Mucosa of stomach (tissue), 1 donor: ENCODE measurements around the gene POMGNT2.
"Not testable (repeated sequence)": the region's sequence is repeated elsewhere in the genome, so short reads cannot be mapped to it uniquely, and the experiment has no call there.

Experiments
- H3K27me3 ChIP-seq: one replicate; pipeline ENCODE4 v1.7.0; 2013; ENCODE audit warnings: mild to moderate bottlenecking, low read length; ENCODE audit not compliant: control insufficient read depth, insufficient read depth
- H3K36me3 ChIP-seq: one replicate; pipeline ENCODE4 v1.7.0; 2013; ENCODE audit warnings: low read length; ENCODE audit not compliant: control insufficient read depth, insufficient read depth
- H3K4me1 ChIP-seq: one replicate; pipeline ENCODE4 v1.7.0; 2013; ENCODE audit warnings: mild to moderate bottlenecking, low read length; ENCODE audit not compliant: control insufficient read depth, insufficient read depth
- H3K4me3 ChIP-seq: one replicate; pipeline ENCODE4 v1.7.0; 2013; ENCODE audit warnings: low read length
- H3K9ac ChIP-seq: one replicate; pipeline ENCODE4 v1.7.0; 2013; ENCODE audit warnings: mild to moderate bottlenecking, low read length, moderate library complexity
- H3K9me3 ChIP-seq: one replicate; pipeline ENCODE4 v1.7.0; 2013; ENCODE audit warnings: mild to moderate bottlenecking, low read length, moderate library complexity; ENCODE audit not compliant: control insufficient read depth
- donor health status: Pancreatic carcinoma.

POMGNT2 gene

DNA sequence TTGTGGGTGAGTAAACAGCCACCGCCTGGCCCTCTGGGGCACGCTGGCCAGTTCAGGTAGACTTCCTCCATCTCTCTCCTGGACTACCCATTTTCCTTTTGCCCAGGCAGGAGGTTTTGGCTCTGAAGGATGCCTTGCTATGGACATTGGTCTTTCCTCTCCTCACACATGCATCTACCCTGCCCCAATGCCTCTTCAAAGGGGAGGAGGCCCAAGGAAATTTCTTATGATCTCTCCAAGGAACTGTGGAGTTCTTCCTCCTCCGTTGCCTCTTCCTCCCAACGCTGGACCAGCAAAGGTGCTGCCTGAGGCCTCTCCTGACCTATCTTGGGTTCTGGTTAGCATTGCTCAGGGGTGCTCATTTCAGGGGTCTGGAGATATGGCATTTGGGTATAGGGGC lies 33.5 kb downstream of the POMGNT2 start:
- no peaks in the 10 kb centered on the region for H3K9me3 ChIP-seq
- H3K4me3 ChIP-seq = no peak overlapping the region
- H3K36me3 ChIP-seq = no peaks in the 10 kb centered on the region
- H3K4me1 ChIP-seq = no peaks in the 10 kb centered on the region
- no peaks in the 10 kb centered on the region for H3K27me3 ChIP-seq
- H3K9ac ChIP-seq = no peak overlapping the region

DNA sequence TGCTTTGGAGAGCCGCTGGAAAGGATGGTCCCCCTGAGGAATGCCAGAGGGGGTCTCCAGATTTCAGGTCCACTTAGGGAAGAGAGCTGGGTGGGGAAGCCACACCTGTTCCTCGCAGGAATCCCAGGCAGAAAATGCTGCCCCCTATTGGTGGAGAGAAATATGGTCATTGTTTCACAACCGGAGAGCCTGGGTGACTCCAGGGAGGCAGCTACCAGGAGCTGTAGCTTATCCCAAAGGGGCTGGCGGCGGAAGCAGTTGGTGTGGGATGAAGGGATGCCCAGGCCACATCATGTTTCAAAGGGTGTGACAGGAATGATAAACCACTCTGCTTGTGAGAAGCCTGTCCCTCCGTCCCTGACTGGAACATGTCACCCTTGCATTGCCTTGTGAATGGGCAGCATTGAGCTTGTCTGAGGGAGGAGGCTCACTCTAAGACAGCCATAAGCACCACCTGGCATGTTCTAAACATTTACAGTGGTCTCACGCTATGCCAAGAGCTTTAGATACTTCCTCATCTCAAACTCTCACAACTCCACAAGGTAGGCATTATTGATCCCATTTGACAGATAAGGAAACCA lies 34.5 kb downstream of the POMGNT2 start:
- no peaks in the 10 kb centered on the region for H3K27me3 ChIP-seq
- H3K9ac ChIP-seq = no peak overlapping the region
- no peaks in the 10 kb centered on the region for H3K36me3 ChIP-seq

DNA sequence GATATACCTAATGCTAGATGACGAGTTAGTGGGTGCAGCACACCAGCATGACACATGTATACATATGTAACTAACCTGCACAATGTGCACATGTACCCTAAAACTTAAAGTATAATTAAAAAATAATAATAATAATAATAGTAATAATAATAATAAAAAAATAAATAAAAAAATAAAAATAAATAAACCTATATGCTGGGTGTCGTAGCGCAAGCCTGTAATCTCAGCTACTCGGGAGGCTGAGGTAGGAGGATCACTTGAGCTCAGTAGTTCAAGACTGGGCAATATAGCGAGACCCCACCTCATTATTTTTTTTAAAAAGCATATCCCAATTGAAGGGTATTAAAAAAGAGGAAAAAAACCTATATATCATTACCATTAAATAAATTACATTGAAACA lies 35.2 kb downstream of the POMGNT2 start:
- not testable (repeated sequence) for H3K36me3 ChIP-seq, H3K9me3 ChIP-seq, H3K4me1 ChIP-seq, H3K27me3 ChIP-seq, H3K9ac ChIP-seq, H3K4me3 ChIP-seq

More for the DNA sequence above, 34.5 kb downstream of the POMGNT2 start:
- Histone ChIP-seq H3K4me1 (no peaks in the 10 kb centered on the region), H3K9me3 (no peaks in the 10 kb centered on the region), H3K4me3 (no peak overlapping the region)

DNA sequence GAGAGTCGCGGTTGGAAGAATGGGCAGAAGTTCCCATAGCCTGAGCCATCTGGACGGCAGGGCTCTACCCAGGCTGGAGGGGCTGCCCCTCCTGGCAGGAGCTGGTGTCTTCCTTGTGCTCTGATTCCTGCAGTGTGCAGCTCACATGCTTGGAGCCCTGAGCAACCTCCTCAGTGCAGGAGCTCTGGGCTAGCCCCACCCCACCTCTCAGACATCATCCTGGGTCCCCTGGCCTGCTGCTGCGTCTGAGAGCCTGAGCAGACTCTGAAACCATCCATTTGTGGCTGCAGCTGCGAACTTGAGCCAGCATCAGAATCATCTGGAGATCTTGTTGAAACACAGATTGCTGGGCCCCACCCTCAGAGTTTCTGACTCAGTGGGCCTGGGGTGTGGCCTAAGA lies 42.8 kb downstream of the POMGNT2 start:
- Histone ChIP-seq H3K36me3 (no peaks in the 10 kb centered on the region), H3K4me1 (no peaks in the 10 kb centered on the region), H3K9me3 (no peaks in the 10 kb centered on the region), H3K27me3 (no peaks in the 10 kb centered on the region), H3K4me3 (no peak overlapping the region), H3K9ac (no peak overlapping the region)

DNA sequence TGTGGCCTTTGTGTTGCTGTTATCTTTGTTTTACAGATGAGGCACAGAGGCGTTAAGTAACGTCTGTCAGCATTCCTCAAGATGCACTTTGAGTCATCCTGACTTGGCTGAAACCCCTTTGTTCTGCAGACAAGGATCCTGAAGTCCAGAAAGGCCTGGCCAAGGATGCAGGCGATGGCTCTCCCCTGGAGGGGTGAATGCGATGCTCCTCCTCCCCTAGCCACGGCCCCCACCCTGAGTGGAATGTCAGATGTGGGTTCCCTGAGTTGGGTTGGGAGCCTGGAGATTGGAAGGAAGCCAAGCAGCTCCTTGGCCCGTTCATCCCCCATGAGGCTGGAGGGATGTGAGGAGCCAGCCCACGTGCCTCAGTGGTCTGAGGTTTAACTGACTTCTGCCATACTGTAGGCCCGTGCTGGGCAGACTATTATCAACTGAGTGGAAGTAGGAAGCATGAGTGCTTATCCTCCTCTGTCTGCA lies 43.3 kb downstream of the POMGNT2 start:
- no peaks in the 10 kb centered on the region for H3K36me3 ChIP-seq
- H3K4me1 ChIP-seq = no peaks in the 10 kb centered on the region
- H3K4me3 ChIP-seq = no peak overlapping the region
- H3K27me3 ChIP-seq = no peaks in the 10 kb centered on the region
- no peak overlapping the region for H3K9ac ChIP-seq
- no peaks in the 10 kb centered on the region for H3K9me3 ChIP-seq

DNA sequence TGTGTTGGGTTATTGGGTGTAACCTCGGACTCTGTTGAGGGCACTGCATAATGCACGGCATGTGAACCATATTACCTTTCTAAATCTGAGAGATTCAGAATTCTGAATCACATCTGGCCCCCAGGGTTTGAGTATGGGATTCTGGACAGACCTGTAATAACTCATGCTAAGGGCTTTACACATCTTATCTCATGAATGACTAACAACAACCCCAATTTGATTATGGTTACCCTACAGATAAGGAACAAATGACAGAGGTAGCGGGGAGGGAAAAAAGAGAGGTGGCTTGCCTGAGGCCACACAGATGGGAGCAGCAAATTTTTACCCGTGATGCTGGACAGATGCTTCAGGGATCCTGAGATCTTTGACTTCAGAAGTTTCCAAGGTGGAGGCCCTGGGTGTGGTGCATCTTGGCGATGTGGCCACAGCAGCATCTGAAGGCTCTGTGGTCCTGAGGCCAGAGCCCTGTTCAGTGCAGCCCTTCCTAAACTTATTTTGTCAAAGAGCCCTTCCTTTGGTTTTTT lies 43.8 kb downstream of the POMGNT2 start:
- no peaks in the 10 kb centered on the region for H3K36me3 ChIP-seq
- H3K9me3 ChIP-seq = no peaks in the 10 kb centered on the region
- no peak overlapping the region for H3K4me3 ChIP-seq
- H3K27me3 ChIP-seq = no peaks in the 10 kb centered on the region
- H3K9ac ChIP-seq = no peak overlapping the region
- no peaks in the 10 kb centered on the region for H3K4me1 ChIP-seq

- Histone ChIP-seq H3K36me3 (no peaks in the 10 kb centered on the region), H3K4me1 (no peaks in the 10 kb centered on the region), H3K9ac (no peak overlapping the region), H3K4me3 (no peak overlapping the region), H3K27me3 (no peaks in the 10 kb centered on the region), H3K9me3 (no peaks in the 10 kb centered on the region)
Measured at GRCh38 chr3:43061101-43061895, 44.6 kb downstream of the POMGNT2 start.

- H3K27me3 ChIP-seq = no peaks in the 10 kb centered on the region
- no peaks in the 10 kb centered on the region for H3K9me3 ChIP-seq
- H3K4me1 ChIP-seq = no peaks in the 10 kb centered on the region
- no peaks in the 10 kb centered on the region for H3K36me3 ChIP-seq
- no peak overlapping the region for H3K9ac ChIP-seq
- H3K4me3 ChIP-seq = no peak overlapping the region
Measured at GRCh38 chr3:43059456-43059855, 46.4 kb downstream of the POMGNT2 start.

- no peak overlapping the region for H3K4me3 ChIP-seq
Measured at GRCh38 chr3:43055806-43056770, 49.8 kb downstream of the POMGNT2 start.

DNA sequence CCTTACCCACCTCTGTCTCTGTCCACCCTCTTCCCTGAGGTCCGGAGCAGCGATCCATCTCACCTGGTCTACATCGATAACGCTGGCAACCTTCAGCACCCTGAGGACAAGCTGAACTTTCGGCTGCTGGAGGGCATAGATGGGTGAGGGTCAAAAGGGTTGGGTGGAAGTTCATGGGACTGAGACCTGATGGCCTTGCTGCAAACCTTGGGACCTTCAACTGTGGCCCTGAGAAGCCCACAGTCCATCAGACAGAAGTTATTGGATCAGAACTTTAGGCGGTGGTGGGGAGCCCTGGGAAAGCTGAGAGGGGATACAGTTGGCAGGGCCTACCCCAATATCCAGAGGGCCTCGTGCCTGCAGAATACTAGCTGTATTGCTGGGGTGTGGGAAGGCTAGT lies 50.5 kb downstream of the POMGNT2 start:
- H3K4me1 ChIP-seq = no peaks in the 10 kb centered on the region
- no peaks in the 10 kb centered on the region for H3K9me3 ChIP-seq
- no peaks in the 10 kb centered on the region for H3K36me3 ChIP-seq
- H3K4me3 ChIP-seq = no peak overlapping the region
- H3K27me3 ChIP-seq = no peaks in the 10 kb centered on the region
- H3K9ac ChIP-seq = no peak overlapping the region

More at GRCh38 chr3:43055806-43056770, 49.8 kb downstream of the POMGNT2 start:
- H3K9me3 ChIP-seq = no peaks in the 10 kb centered on the region
- no peaks in the 10 kb centered on the region for H3K36me3 ChIP-seq
- H3K4me1 ChIP-seq = no peaks in the 10 kb centered on the region
- H3K9ac ChIP-seq = no peak overlapping the region
- H3K27me3 ChIP-seq = no peaks in the 10 kb centered on the region

GRCh38 chr3:43054754-43055153 lies 51.1 kb downstream of the POMGNT2 start:
- Histone ChIP-seq H3K4me3 (no peak overlapping the region), H3K9me3 (no peaks in the 10 kb centered on the region), H3K27me3 (no peaks in the 10 kb centered on the region), H3K36me3 (no peaks in the 10 kb centered on the region), H3K9ac (no peak overlapping the region), H3K4me1 (no peaks in the 10 kb centered on the region)
